Measurements from ENCODE around the gene IL1A.
A peak's percentile ranks its signal among the peaks of the same experiment; 100 is the strongest.

IL1A gene

GRCh38 chr2:112772322-112772721 is 12.0 kb downstream of the IL1A start:
- ATAC-seq (ENCODE audit: insufficient read depth, low read depth) (no peak), DNase-seq (no peak)
- no peaks in the 10 kb centered on the region for H3K36me3 ChIP-seq (ENCODE audit: insufficient read depth, low read length)
- no peaks in the 10 kb centered on the region for H3K27me3 ChIP-seq (ENCODE audit: insufficient read depth, low read length, poor library complexity)
- H3K4me2 ChIP-seq (ENCODE audit: insufficient read depth, low read length), result no peak overlapping the region
- H3K27ac ChIP-seq (ENCODE audit: low read length), result no peak overlapping the region
- H3K4me3 ChIP-seq (ENCODE audit: low read depth in 1 of 2, low read length in 2 of 2), result no peak overlapping the region
- TF ChIP-seq EZH2 (IDR thresholded peaks at IDR 0.05; ENCODE audit: borderline replicate concordance, low read depth, low read length, severe bottlenecking) (no peak), CTCF (IDR thresholded peaks at IDR 0.05; ENCODE audit: borderline replicate concordance, extremely low read depth, low read length, poor library complexity, severe bottlenecking) (no peak)
- no peak overlapping the region for H3K9ac ChIP-seq (ENCODE audit: low read depth, low read length)
- H2AFZ ChIP-seq (ENCODE audit: low read depth, low read length), result no peak overlapping the region
- no peaks in the 10 kb centered on the region for H3K9me3 ChIP-seq (ENCODE audit: insufficient read depth, low read length, severe bottlenecking)
- no peaks in the 10 kb centered on the region for H4K20me1 ChIP-seq (ENCODE audit: insufficient read depth, low read length)
- H3K4me1 ChIP-seq (ENCODE audit: insufficient read depth, low read length), result peaks cover 12% of the 10 kb centered on the region
- no peaks in the 10 kb centered on the region for H3K79me2 ChIP-seq (ENCODE audit: insufficient read depth, low read length)

- H3K4me2 ChIP-seq (ENCODE audit: insufficient read depth, low read length), result peak overlapping the region; percentile 31; the same call in 1 of the 2 replicates
- no peak for ATAC-seq (ENCODE audit: insufficient read depth, low read depth)
Observed at GRCh38 chr2:112768432-112768831, 15.9 kb downstream of the IL1A start.

GRCh38 chr2:112767693-112768330 is 16.5 kb downstream of the IL1A start:
- Histone ChIP-seq H3K4me3 (ENCODE audit: low read depth in 1 of 2, low read length in 2 of 2) (no peak overlapping the region), H3K4me2 (ENCODE audit: insufficient read depth, low read length) (peak overlapping the region; percentile 31; the same call in 1 of the 2 replicates), H3K9ac (ENCODE audit: low read depth, low read length) (no peak overlapping the region), H2AFZ (ENCODE audit: low read depth, low read length) (peak overlapping the region; percentile 48), H3K36me3 (ENCODE audit: insufficient read depth, low read length) (peaks cover 6% of the 10 kb centered on the region; the same call in 1 of the 2 replicates), H3K4me1 (ENCODE audit: insufficient read depth, low read length) (peaks cover 31% of the 10 kb centered on the region), H3K27ac (ENCODE audit: low read length) (no peak overlapping the region), H4K20me1 (ENCODE audit: insufficient read depth, low read length) (peaks cover 4% of the 10 kb centered on the region; the same call in 1 of the 2 replicates), H3K27me3 (ENCODE audit: insufficient read depth, low read length, poor library complexity) (no peaks in the 10 kb centered on the region), H3K9me3 (ENCODE audit: insufficient read depth, low read length, severe bottlenecking) (no peaks in the 10 kb centered on the region), H3K79me2 (ENCODE audit: insufficient read depth, low read length) (peaks cover 16% of the 10 kb centered on the region)
- ATAC-seq (ENCODE audit: insufficient read depth, low read depth) (no peak), DNase-seq (no peak)
- TF ChIP-seq EZH2 (IDR thresholded peaks at IDR 0.05; ENCODE audit: borderline replicate concordance, low read depth, low read length, severe bottlenecking), result no peak
- TF ChIP-seq CTCF (IDR thresholded peaks at IDR 0.05; ENCODE audit: borderline replicate concordance, extremely low read depth, low read length, poor library complexity, severe bottlenecking), result no peak

More at GRCh38 chr2:112768432-112768831, 15.9 kb downstream of the IL1A start:
- H3K9ac ChIP-seq (ENCODE audit: low read depth, low read length), result no peak overlapping the region
- H3K9me3 ChIP-seq (ENCODE audit: insufficient read depth, low read length, severe bottlenecking), result no peaks in the 10 kb centered on the region
- peaks cover under 1% of the 10 kb centered on the region; the same call in 1 of the 2 replicates for H3K36me3 ChIP-seq (ENCODE audit: insufficient read depth, low read length)
- H2AFZ ChIP-seq (ENCODE audit: low read depth, low read length), result peak overlapping the region; percentile 48
- DNase-seq, result no peak
- no peak overlapping the region for H3K27ac ChIP-seq (ENCODE audit: low read length)
- peaks cover 10% of the 10 kb centered on the region for H3K79me2 ChIP-seq (ENCODE audit: insufficient read depth, low read length)
- peaks cover 25% of the 10 kb centered on the region for H3K4me1 ChIP-seq (ENCODE audit: insufficient read depth, low read length)
- TF ChIP-seq CTCF (IDR thresholded peaks at IDR 0.05; ENCODE audit: borderline replicate concordance, extremely low read depth, low read length, poor library complexity, severe bottlenecking) (no peak), EZH2 (IDR thresholded peaks at IDR 0.05; ENCODE audit: borderline replicate concordance, low read depth, low read length, severe bottlenecking) (no peak)
- no peaks in the 10 kb centered on the region for H4K20me1 ChIP-seq (ENCODE audit: insufficient read depth, low read length)
- no peak overlapping the region for H3K4me3 ChIP-seq (ENCODE audit: low read depth in 1 of 2, low read length in 2 of 2)
- no peaks in the 10 kb centered on the region for H3K27me3 ChIP-seq (ENCODE audit: insufficient read depth, low read length, poor library complexity)

Measured in DND-41 (cell line).